H1 (cell line): Measurements from ENCODE around the gene TNFRSF8. TPM values are rescaled to one million over a fixed set of nuclear protein-coding genes. Genes with fewer than 3 reads are reported as not detected.
A peak's percentile ranks its signal among the peaks of the same experiment; 100 is the strongest.

Experiments
- CTCF ChIA-PET: fragments of 300-600 bp; sonication (Branson Sonifier 250); formaldehyde crosslinking; loops from one replicate; lab custom pipeline; 2021; ENCODE audit not compliant: partially characterized antibody; lab: Charles Lee
- POLR2A ChIA-PET: fragments of 300-600 bp; sonication (Branson Sonifier 250); formaldehyde crosslinking; loops from one replicate; lab custom pipeline; 2021; ENCODE audit warnings: inconsistent platforms; ENCODE audit not compliant: partially characterized antibody; lab: Charles Lee
- DNase-seq, 2 experiments: peaks; one replicate each; pipeline versions ENCODE4 v3.0.0 to v3.0.0-alpha.2; 2010 to 2022; ENCODE audit warnings: low spot score in 2 of 2, low read depth in 1 of 2, mixed read lengths in 1 of 2
- FAIRE-seq: peaks from 2 replicates; lab custom pipeline; 2011; peaks lifted over from hg19 to GRCh38; lab: Jason Lieb, UNC
- H2AFZ ChIP-seq: 2 replicates; pipeline ENCODE4 v1.8.1; 2012; ENCODE audit warnings: low read length, inconsistent platforms
- H2AK5ac ChIP-seq: 2 replicates; pipeline ENCODE4 v1.6.1; 2013; ENCODE audit warnings: low read depth, low read length
- H2BK120ac ChIP-seq: replicated peaks from 2 replicates; pipeline ENCODE3; 2013; ENCODE audit warnings: low read depth, low read length, inconsistent platforms
- H2BK12ac ChIP-seq: 2 replicates; pipeline ENCODE4 v1.6.1; 2013; ENCODE audit warnings: low read depth, low read length
- H2BK15ac ChIP-seq: 2 replicates; pipeline ENCODE4 v1.6.1; 2013; ENCODE audit warnings: low read length
- H2BK20ac ChIP-seq: 2 replicates; pipeline ENCODE4 v1.6.1; 2013; ENCODE audit warnings: low read length
- H2BK5ac ChIP-seq: 2 replicates; pipeline ENCODE4 v1.6.1; 2013; ENCODE audit warnings: low read depth, low read length
- H3K14ac ChIP-seq: 2 replicates; pipeline ENCODE4 v1.6.1; 2013; ENCODE audit warnings: inconsistent platforms; ENCODE audit not compliant: insufficient read length
- H3K18ac ChIP-seq: 2 replicates; pipeline ENCODE4 v1.6.1; 2013; ENCODE audit warnings: low read length; ENCODE audit errors: extremely low read depth
- H3K23ac ChIP-seq: 2 replicates; pipeline ENCODE4 v1.6.1; 2013; ENCODE audit warnings: inconsistent platforms; ENCODE audit not compliant: insufficient read length
- H3K23me2 ChIP-seq: 2 replicates; pipeline ENCODE4 v1.6.1; 2013; ENCODE audit warnings: low read depth, low read length
- H3K27ac ChIP-seq: 2 replicates; pipeline ENCODE4 v1.6.1; 2011; ENCODE audit warnings: low read depth, low read length, inconsistent platforms
- H3K27me3 ChIP-seq, 4 experiments: replicated peaks in 1 of 4; 1 replicate in 1 of 4; 2 replicates in 3 of 4; pipeline versions ENCODE4 v1.6.1 to v1.8.1; 2011 to 2013; ENCODE audit warnings: low read length in 3 of 4, mild to moderate bottlenecking in 3 of 4, inconsistent platforms in 2 of 4, mixed read lengths in 2 of 4, moderate library complexity in 1 of 4; ENCODE audit not compliant: control insufficient read depth in 3 of 4, insufficient read depth in 3 of 4; ENCODE audit errors: extremely low read depth in 1 of 4
- H3K36me3 ChIP-seq, 4 experiments: 2 replicates each; pipeline versions ENCODE4 v1.6.1 to v1.8.1; 2011 to 2013; ENCODE audit warnings: mild to moderate bottlenecking in 4 of 4, low read length in 3 of 4, moderate library complexity in 2 of 4, control low read depth in 1 of 4, inconsistent platforms in 1 of 4; ENCODE audit not compliant: insufficient read depth in 4 of 4, control insufficient read depth in 2 of 4
- H3K4ac ChIP-seq: replicated peaks from 2 replicates; pipeline ENCODE3; 2013; ENCODE audit warnings: low read length, low read depth, mixed read lengths, inconsistent platforms; ENCODE audit not compliant: insufficient read length
- H3K4me1 ChIP-seq, 4 experiments: replicated peaks in 1 of 4; 1 replicate in 1 of 4; 2 replicates in 3 of 4; pipeline versions ENCODE4 v1.6.1 to v1.8.1; 2011 to 2013; ENCODE audit warnings: low read length in 3 of 4, inconsistent platforms in 2 of 4, mixed read lengths in 1 of 4; ENCODE audit not compliant: insufficient read depth in 4 of 4, control insufficient read depth in 3 of 4
- H3K4me2 ChIP-seq, 2 experiments: 2 replicates each; pipeline versions ENCODE4 v1.6.1 to v1.8.1; 2011 to 2013; ENCODE audit warnings: low read depth in 2 of 2, low read length in 2 of 2, control low read depth in 1 of 2, inconsistent platforms in 1 of 2, mild to moderate bottlenecking in 1 of 2; ENCODE audit not compliant: insufficient read depth in 1 of 2
- H3K4me3 ChIP-seq, 4 experiments: fragments of 200-600, 300-600 bp in 1 of 4; sonication (generic), shearing (Covaris generic), sonication (Bioruptor Twin) in 1 of 4; 2 replicates each; pipeline versions ENCODE4 v1.5.1 to v1.8.1; 2011 to 2016; ENCODE audit warnings: low read length in 4 of 4, low read depth in 3 of 4, control low read depth in 2 of 4, inconsistent platforms in 2 of 4, mild to moderate bottlenecking in 2 of 4, mixed read lengths in 1 of 4, moderate library complexity in 1 of 4; ENCODE audit not compliant: insufficient read depth in 2 of 4; ENCODE audit errors: extremely low read depth in 1 of 4
- H3K56ac ChIP-seq: replicated peaks from 2 replicates; pipeline ENCODE3; 2013; ENCODE audit warnings: low read depth, mild to moderate bottlenecking, mixed read lengths, low read length, inconsistent platforms; ENCODE audit not compliant: insufficient read length
- H3K79me1 ChIP-seq: 2 replicates; pipeline ENCODE4 v1.6.1; 2013; ENCODE audit warnings: low read depth, low read length, control low read depth
- H3K79me2 ChIP-seq, 2 experiments: 2 replicates each; pipeline versions ENCODE4 v1.6.1 to v1.8.1; 2012 to 2013; ENCODE audit warnings: low read length in 2 of 2, mild to moderate bottlenecking in 2 of 2, inconsistent platforms in 1 of 2; ENCODE audit not compliant: insufficient read depth in 2 of 2, control insufficient read depth in 1 of 2
- H3K9ac ChIP-seq, 4 experiments: replicated peaks in 1 of 4; 1 replicate in 1 of 4; 2 replicates in 3 of 4; pipeline versions ENCODE4 v1.6.1 to v1.8.1; 2011 to 2013; ENCODE audit warnings: low read depth in 3 of 4, low read length in 3 of 4, control low read depth in 2 of 4, mild to moderate bottlenecking in 2 of 4, moderate library complexity in 2 of 4, inconsistent platforms in 1 of 4; ENCODE audit errors: extremely low read depth in 1 of 4
- H3K9me3 ChIP-seq, 2 experiments: 2 replicates each; pipeline versions ENCODE4 v1.6.1 to v1.8.1; 2012 to 2013; ENCODE audit warnings: mild to moderate bottlenecking in 2 of 2, moderate library complexity in 2 of 2, control low read depth in 1 of 2, inconsistent platforms in 1 of 2, low read depth in 1 of 2, low read length in 1 of 2, mixed read lengths in 1 of 2; ENCODE audit not compliant: insufficient read depth in 2 of 2
- H4K20me1 ChIP-seq, 2 experiments: replicated peaks in 1 of 2; 2 replicates each; pipeline versions ENCODE3 to v1.8.1; 2011 to 2013; ENCODE audit warnings: inconsistent platforms in 2 of 2, low read length in 2 of 2, mild to moderate bottlenecking in 1 of 2; ENCODE audit not compliant: insufficient read depth in 2 of 2, control insufficient read depth in 1 of 2
- H4K5ac ChIP-seq: 2 replicates; pipeline ENCODE4 v1.6.1; 2013; ENCODE audit warnings: low read length, low read depth, mixed read lengths, inconsistent platforms; ENCODE audit not compliant: insufficient read length
- H4K8ac ChIP-seq: 2 replicates; pipeline ENCODE4 v1.8.0; 2013; ENCODE audit warnings: mild to moderate bottlenecking, moderate library complexity, low read length, inconsistent platforms; ENCODE audit not compliant: insufficient read depth; ENCODE audit errors: extremely low read depth
- H4K91ac ChIP-seq: replicated peaks from 2 replicates; pipeline ENCODE3; 2013; ENCODE audit warnings: low read length, mixed read lengths, inconsistent platforms; ENCODE audit not compliant: insufficient read length
- ASH2L ChIP-seq: fragments of 200-600, 300-600 bp; sonication (generic); IDR thresholded peaks from one replicate; pipeline ENCODE4 v1.7.1; 2017; ENCODE audit warnings: low read length
- EZH2 ChIP-seq: fragments of 200-600 bp; sonication (generic); IDR thresholded peaks from 2 replicates; pipeline ENCODE4 v1.7.1; 2012; ENCODE audit warnings: low read depth, mild to moderate bottlenecking, moderate library complexity, low read length, inconsistent platforms; ENCODE audit not compliant: severe bottlenecking
- WGBS, 2 experiments: shearing (Covaris generic) in 1 of 2; methylation state at CpG; one replicate each; pipeline versions ENCODE4 v1.1.6 to v1.1.7; 2013 to 2015; ENCODE audit warnings: low lambda C conversion rate in 2 of 2, mixed read lengths in 2 of 2, inconsistent platforms in 1 of 2, low coverage in 1 of 2, missing lambda C conversion rate in 1 of 2; ENCODE audit not compliant: insufficient replicate concordance in 2 of 2, insufficient coverage in 1 of 2, insufficient read length in 1 of 2; ENCODE audit errors: extremely low coverage in 1 of 2, missing lambda C conversion rate in 1 of 2; 5-methylcytosine and 5-hydroxymethylcytosine counted together
- polyA plus RNA-seq, 7 experiments: library from polyadenylated mRNA; depleted of rRNA in 3 of 7; stranded (reverse) in 5 of 7; unstranded in 2 of 7; fragments of >200 nt in 5 of 7; fragments of 200-250 nt in 2 of 7; gene quantifications; 1 replicate in 5 of 7; 2 replicates in 1 of 7; 4 replicates in 1 of 7; pipeline versions ENCODE4 v1.2.1 to v1.2.3, GENCODE V29; 2011 to 2013; ENCODE audit warnings: missing spikeins in 2 of 7, mixed read lengths in 2 of 7
- total RNA-seq: library from RNA; stranded (reverse); fragmentation: NEBNext Ultra II Directional; extraction: Animal tissue kit (Norgen Biotek cat#: 25700); gene quantifications from 2 replicates; pipeline ENCODE4 v1.2.1, GENCODE V29; 2021

The TNFRSF8 gene
- total and polyA plus RNA-seq, 2 of the 8 experiments (the other 6 are each of a cell fraction or from before 2014, with no cell fraction given) = 23.2 to 32.7 TPM

DNA sequence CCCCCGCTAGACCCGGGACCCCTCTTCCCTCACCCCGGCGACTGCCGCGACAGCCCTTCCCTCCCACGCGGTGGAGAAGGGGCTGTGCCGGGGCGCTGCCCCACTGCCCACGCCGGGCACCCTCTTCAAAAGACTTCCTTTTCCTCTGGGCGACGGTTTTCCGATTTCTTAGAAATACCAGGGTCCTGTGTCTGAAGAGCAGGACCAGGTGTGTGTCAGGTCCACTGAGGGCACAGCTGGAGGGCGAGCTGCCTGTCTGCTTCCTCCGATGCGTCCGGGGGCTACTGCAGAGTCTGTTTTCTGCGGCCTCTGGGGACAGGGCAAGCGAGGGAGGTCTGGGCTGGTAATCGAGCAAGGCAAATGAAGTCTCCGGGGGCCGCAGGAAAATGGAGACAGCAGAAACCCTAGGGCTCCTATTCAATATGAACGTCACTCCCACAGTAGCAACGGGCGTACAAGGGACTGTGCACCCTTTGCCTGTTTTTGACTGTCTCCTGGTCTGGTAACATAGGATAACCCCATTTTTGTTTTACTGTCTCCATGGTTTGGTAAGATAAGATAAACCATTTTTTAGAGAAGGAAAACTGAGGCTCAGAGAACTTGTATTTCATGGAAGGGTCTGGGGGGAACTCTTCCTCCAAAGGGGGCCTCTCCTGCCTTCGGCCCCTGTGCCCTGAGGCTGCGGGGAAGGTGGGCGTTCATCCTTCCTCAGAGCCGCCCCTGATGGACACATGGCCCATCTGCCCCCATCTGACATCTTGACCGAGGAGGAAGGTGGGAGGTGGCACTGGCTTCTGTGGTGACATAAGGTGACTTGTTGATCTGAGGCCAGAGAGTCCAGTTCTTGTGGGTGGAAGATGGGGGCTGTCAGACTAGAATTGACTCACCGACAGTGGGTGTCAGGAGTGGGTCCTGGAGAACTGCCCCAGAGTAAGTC lies 104.7 kb downstream of the TNFRSF8 start:
- POLR2A ChIA-PET = interaction anchor here (2.0 to 2.3 kb wide), 2 partner anchors 10 to 12 kb away, joined by 4 to 8 read pairs; no protein-coding TSS in a partner anchor
- no peaks in the 10 kb centered on the region for H3K79me2 ChIP-seq
- no peak overlapping the region for H2AK5ac ChIP-seq
- H4K20me1 ChIP-seq = peaks cover 0 to 2% of the 10 kb centered on the region in 2 experiments
- no peaks in the 10 kb centered on the region; the same call in 1 of the 2 replicates for H3K23me2 ChIP-seq
- H3K23ac ChIP-seq = no peak overlapping the region
- no peak overlapping the region for H3K27ac ChIP-seq
- no peaks in the 10 kb centered on the region for H3K9me3 ChIP-seq
- H4K5ac ChIP-seq = no peak overlapping the region
- WGBS, 2 experiments = 77% methylated on average over 27 of the region's 33 CpGs; no CpG with 5 or more reads in 1 of the 2 experiments
- no peak overlapping the region for H2BK5ac ChIP-seq
- H2BK12ac ChIP-seq = no peak overlapping the region
- no peak overlapping the region; the same call in 1 of the 2 replicates for H4K8ac ChIP-seq
- H3K79me1 ChIP-seq = no peaks in the 10 kb centered on the region
- TF ChIP-seq EZH2 = peak; percentile 59
- TF ChIP-seq ASH2L = no peak
- TF ChIP-seq, all 59 proteins: peak for 1
- Histone ChIP-seq H3K4me1 (peaks cover 0 to 10% (median 5%) of the 10 kb centered on the region in 4 experiments; a peak in 5 of 7 replicates), H2BK120ac (no peak overlapping the region), H3K14ac (no peak overlapping the region), H4K91ac (no peak overlapping the region), H3K9ac (no peak overlapping the region), H2BK15ac (no peak overlapping the region), H3K4me3 (peak overlapping the region in 2 of 4 experiments; percentile 25 to 55; a peak in 3 of 8 replicates), H3K4me2 (peak overlapping the region; percentile 41 to 75; a peak in 2 of 4 replicates), H3K18ac (no peak overlapping the region; the same call in none of the 2 replicates), H3K4ac (no peak overlapping the region), H2BK20ac (no peak overlapping the region), H2AFZ (no peak overlapping the region; the same call in 1 of the 2 replicates), H3K27me3 (peaks cover 3 to 41% (median 29%) of the 10 kb centered on the region in 4 experiments), H3K56ac (no peak overlapping the region), H3K36me3 (no peaks in the 10 kb centered on the region)
- CTCF ChIA-PET = interaction anchor here (0.8 to 3.5 kb wide), 8 partner anchors 10 to 43 kb away, joined by 3 to 23 read pairs (median 4); no protein-coding TSS in a partner anchor
- DNase-seq = no peak
- no peak for FAIRE-seq
